MM.1S (cell line): ENCODE measurements around the gene CCDC187.

Experiments
- EZH2 ChIP-seq: fragments of 300-600 bp; sonication (generic); optimal IDR thresholded peaks from 2 replicates; pipeline ENCODE3; 2017; ENCODE audit warnings: low read depth, mild to moderate bottlenecking, antibody characterized with exemption, low read length, mixed read lengths
- TF ChIP-seq, protein P1 (sequence below): fragments of 300-600 bp; sonication (generic); IDR thresholded peaks from 2 replicates; pipeline ENCODE4 v1.5.1; 2016; ENCODE audit warnings: antibody characterized with exemption, low read length, mixed read lengths

DNA sequence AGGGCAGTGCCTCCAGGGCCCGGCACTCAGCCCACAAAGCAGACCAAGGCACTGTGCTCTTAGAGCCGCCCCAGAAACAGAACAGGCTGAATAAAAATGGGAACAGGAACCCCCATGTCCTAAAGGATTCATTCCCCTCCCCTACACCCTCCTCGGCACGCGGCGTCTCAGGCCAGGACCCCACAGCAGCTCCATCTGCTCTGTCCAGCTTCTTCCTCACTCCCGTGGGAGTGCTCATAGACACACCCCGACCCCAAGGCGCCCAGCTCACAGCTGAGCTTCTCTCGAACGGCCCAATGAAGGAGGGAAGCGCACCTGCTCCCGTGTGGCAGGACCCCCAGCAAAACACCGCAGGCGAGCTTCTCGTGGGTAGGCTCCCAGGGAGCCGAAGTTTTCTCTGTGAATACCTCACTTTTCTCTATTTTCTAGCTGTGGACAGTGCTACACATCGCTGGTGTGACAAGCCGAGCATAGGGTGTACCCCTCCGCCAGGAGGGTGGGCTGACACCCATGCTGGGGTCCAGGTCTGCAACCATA is 42.9 kb downstream of the CCDC187 start:
- TF ChIP-seq, protein P1, sequence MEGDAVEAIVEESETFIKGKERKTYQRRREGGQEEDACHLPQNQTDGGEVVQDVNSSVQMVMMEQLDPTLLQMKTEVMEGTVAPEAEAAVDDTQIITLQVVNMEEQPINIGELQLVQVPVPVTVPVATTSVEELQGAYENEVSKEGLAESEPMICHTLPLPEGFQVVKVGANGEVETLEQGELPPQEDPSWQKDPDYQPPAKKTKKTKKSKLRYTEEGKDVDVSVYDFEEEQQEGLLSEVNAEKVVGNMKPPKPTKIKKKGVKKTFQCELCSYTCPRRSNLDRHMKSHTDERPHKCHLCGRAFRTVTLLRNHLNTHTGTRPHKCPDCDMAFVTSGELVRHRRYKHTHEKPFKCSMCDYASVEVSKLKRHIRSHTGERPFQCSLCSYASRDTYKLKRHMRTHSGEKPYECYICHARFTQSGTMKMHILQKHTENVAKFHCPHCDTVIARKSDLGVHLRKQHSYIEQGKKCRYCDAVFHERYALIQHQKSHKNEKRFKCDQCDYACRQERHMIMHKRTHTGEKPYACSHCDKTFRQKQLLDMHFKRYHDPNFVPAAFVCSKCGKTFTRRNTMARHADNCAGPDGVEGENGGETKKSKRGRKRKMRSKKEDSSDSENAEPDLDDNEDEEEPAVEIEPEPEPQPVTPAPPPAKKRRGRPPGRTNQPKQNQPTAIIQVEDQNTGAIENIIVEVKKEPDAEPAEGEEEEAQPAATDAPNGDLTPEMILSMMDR: no peak
- TF ChIP-seq EZH2: no peak
